Measurements from ENCODE around the gene TNPO1.
A peak's percentile ranks its signal among the peaks of the same experiment; 100 is the strongest.
"Not testable (repeated sequence)": the region's sequence is repeated elsewhere in the genome, so short reads cannot be mapped to it uniquely, and the experiment has no call there.

TNPO1 gene

DNA sequence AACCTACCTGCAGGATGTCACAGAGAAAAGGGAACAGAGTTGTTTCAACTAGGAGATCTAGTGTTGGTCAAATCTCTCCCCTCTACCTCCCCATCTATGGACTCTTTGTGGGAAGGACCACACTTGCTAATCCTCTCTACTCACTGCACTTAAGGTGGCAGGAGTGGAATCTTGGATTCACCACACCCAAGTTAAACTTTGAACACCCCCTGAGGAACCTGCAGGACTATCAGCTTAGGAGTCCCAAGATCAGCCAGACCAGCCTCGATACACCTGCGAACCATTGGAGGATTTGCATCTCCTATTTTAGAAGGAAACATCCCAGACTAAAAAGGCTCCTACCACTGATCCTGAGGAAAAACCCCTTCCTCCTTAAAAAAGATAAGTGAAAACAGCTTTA, 116.2 kb downstream of the TNPO1 start:
- H3K36me3 ChIP-seq (ENCODE audit: control insufficient read depth, insufficient read depth, low read length), result not testable (repeated sequence)

GRCh38 chr5:72934953-72935725, 118.7 kb downstream of the TNPO1 start:
- not testable (repeated sequence) for H3K36me3 ChIP-seq (ENCODE audit: control insufficient read depth, insufficient read depth, low read length); H3K4me3 ChIP-seq (ENCODE audit: low read depth, low read length); H3K9ac ChIP-seq (ENCODE audit: low read depth, low read length); H3K27me3 ChIP-seq (ENCODE audit: control insufficient read depth, insufficient read depth, low read length); H3K4me1 ChIP-seq (ENCODE audit: control insufficient read depth, insufficient read depth, low read length); H3K9me3 ChIP-seq (ENCODE audit: control insufficient read depth, insufficient read depth, low read length); H3K27ac ChIP-seq (ENCODE audit: low read depth, low read length)

More for the DNA sequence above, 116.2 kb downstream of the TNPO1 start:
- not testable (repeated sequence) for H3K4me3 ChIP-seq (ENCODE audit: low read depth, low read length); H3K4me1 ChIP-seq (ENCODE audit: control insufficient read depth, insufficient read depth, low read length); H3K9ac ChIP-seq (ENCODE audit: low read depth, low read length); H3K27me3 ChIP-seq (ENCODE audit: control insufficient read depth, insufficient read depth, low read length); H3K27ac ChIP-seq (ENCODE audit: low read depth, low read length); H3K9me3 ChIP-seq (ENCODE audit: control insufficient read depth, insufficient read depth, low read length)

- no peak overlapping the region for H3K9ac ChIP-seq (ENCODE audit: low read depth, low read length)
- no peaks in the 10 kb centered on the region for H3K4me1 ChIP-seq (ENCODE audit: control insufficient read depth, insufficient read depth, low read length)
- H3K27me3 ChIP-seq (ENCODE audit: control insufficient read depth, insufficient read depth, low read length), result no peaks in the 10 kb centered on the region
- H3K36me3 ChIP-seq (ENCODE audit: control insufficient read depth, insufficient read depth, low read length), result no peaks in the 10 kb centered on the region
- H3K9me3 ChIP-seq (ENCODE audit: control insufficient read depth, insufficient read depth, low read length), result no peaks in the 10 kb centered on the region; the same call in 1 of the 2 replicates
- no peak overlapping the region for H3K27ac ChIP-seq (ENCODE audit: low read depth, low read length)
- no peak overlapping the region for H3K4me3 ChIP-seq (ENCODE audit: low read depth, low read length)
These were observed 120.4 kb downstream of the TNPO1 start for GRCh38 chr5:72936893-72937292.

DNA sequence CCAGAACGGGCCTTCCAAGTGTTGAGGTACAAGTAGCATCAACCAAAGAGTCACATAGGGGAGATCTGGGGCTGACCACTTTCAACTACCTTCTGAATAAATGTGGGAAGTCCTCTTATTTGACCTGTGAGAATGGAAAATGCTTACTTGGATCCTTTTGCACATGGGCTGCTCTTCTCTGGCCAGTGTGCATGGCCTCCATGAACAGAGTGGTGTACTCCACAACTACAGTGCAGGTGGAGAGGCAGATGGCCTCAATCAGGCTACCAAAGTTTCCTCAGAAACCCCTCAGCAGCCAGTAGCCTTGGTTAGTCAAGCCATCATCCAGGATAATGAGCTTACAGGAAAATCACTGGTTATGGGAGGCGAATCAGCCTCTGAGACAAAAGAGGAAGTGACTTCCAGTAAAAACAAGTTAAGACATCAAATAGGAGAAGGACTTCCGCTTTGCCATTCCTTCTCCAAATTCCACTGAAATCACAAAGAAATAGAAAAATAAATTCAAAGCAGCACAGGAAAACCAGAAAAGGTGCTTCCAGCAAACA, 121.1 kb downstream of the TNPO1 start:
- H3K27ac ChIP-seq (ENCODE audit: low read depth, low read length), result no peak overlapping the region

DNA sequence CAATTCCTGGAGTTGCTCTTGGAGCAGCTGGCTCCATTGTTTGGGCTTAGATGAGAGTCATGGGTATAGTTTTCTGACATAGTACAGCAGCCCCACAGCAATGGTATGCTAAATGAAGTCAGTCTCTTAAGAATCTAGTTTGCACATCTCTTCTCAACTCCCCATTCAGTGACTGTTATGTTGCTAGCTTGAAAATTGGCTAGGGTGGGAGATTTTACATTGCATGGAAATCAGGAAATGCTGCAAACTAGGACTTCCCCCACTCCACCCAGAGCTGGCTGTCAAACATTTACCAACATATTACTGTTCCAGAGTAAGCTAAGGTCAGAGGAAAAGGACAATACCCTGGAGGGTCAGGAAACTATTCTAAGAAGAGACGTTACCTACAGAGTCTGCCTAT, 121.7 kb downstream of the TNPO1 start:
- H3K4me1 ChIP-seq (ENCODE audit: control insufficient read depth, insufficient read depth, low read length), result no peaks in the 10 kb centered on the region
- H3K36me3 ChIP-seq (ENCODE audit: control insufficient read depth, insufficient read depth, low read length), result no peaks in the 10 kb centered on the region
- H3K9ac ChIP-seq (ENCODE audit: low read depth, low read length), result no peak overlapping the region
- no peak overlapping the region for H3K4me3 ChIP-seq (ENCODE audit: low read depth, low read length)
- no peaks in the 10 kb centered on the region for H3K27me3 ChIP-seq (ENCODE audit: control insufficient read depth, insufficient read depth, low read length)
- H3K27ac ChIP-seq (ENCODE audit: low read depth, low read length), result no peak overlapping the region
- H3K9me3 ChIP-seq (ENCODE audit: control insufficient read depth, insufficient read depth, low read length), result no peaks in the 10 kb centered on the region; the same call in 1 of the 2 replicates

More for the DNA sequence above, 121.1 kb downstream of the TNPO1 start:
- Histone ChIP-seq H3K9me3 (ENCODE audit: control insufficient read depth, insufficient read depth, low read length) (no peaks in the 10 kb centered on the region; the same call in 1 of the 2 replicates), H3K4me3 (ENCODE audit: low read depth, low read length) (no peak overlapping the region), H3K4me1 (ENCODE audit: control insufficient read depth, insufficient read depth, low read length) (no peaks in the 10 kb centered on the region), H3K27me3 (ENCODE audit: control insufficient read depth, insufficient read depth, low read length) (no peaks in the 10 kb centered on the region), H3K36me3 (ENCODE audit: control insufficient read depth, insufficient read depth, low read length) (no peaks in the 10 kb centered on the region), H3K9ac (ENCODE audit: low read depth, low read length) (no peak overlapping the region)

DNA sequence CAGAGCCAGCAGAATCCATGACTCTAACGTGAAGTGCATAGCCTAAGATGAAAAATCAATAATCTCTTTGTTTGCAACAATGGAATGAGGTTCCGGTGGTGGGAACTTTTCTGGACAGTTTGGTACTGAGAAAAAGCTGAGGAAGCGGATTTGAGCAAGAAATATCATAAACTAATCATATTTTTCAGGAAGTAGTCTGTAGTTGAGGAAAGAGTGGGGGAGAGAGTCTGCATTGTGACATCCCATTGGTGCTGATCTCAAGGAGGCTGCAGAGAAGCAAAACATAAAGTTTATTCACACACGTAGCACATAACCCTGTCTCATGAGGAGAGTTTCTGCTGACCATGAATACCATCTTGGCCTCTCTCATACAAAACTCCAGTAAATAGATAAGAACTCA, 123.6 kb downstream of the TNPO1 start:
- Histone ChIP-seq H3K27ac (ENCODE audit: low read depth, low read length) (no peak overlapping the region), H3K9ac (ENCODE audit: low read depth, low read length) (no peak overlapping the region), H3K9me3 (ENCODE audit: control insufficient read depth, insufficient read depth, low read length) (no peaks in the 10 kb centered on the region; the same call in 1 of the 2 replicates), H3K4me1 (ENCODE audit: control insufficient read depth, insufficient read depth, low read length) (no peaks in the 10 kb centered on the region), H3K36me3 (ENCODE audit: control insufficient read depth, insufficient read depth, low read length) (no peaks in the 10 kb centered on the region), H3K27me3 (ENCODE audit: control insufficient read depth, insufficient read depth, low read length) (no peaks in the 10 kb centered on the region), H3K4me3 (ENCODE audit: low read depth, low read length) (no peak overlapping the region)

DNA sequence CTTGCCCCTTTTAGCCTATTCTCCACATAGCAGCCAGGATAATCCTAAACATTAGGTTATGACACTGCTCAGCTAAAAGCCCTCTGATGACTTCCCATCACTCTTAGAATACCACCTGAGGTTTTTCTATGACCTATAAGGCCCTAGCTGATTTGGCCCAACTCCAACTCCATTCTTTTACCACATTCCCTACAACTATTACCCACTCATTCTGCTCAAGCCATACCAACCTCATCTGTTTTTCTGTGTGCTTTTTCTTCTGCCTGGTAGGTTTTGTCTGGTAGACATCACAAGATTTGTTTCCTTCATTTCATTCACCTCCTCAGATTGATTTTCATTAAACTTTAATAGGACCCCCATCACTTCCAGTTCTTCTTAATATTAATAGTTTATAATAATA, 126.8 kb downstream of the TNPO1 start:
- H3K36me3 ChIP-seq (ENCODE audit: control insufficient read depth, insufficient read depth, low read length), result no peaks in the 10 kb centered on the region
- no peaks in the 10 kb centered on the region for H3K4me1 ChIP-seq (ENCODE audit: control insufficient read depth, insufficient read depth, low read length)
- no peaks in the 10 kb centered on the region for H3K27me3 ChIP-seq (ENCODE audit: control insufficient read depth, insufficient read depth, low read length)
- no peaks in the 10 kb centered on the region for H3K9me3 ChIP-seq (ENCODE audit: control insufficient read depth, insufficient read depth, low read length)
- H3K27ac ChIP-seq (ENCODE audit: low read depth, low read length), result no peak overlapping the region
- H3K4me3 ChIP-seq (ENCODE audit: low read depth, low read length), result no peak overlapping the region
- no peak overlapping the region for H3K9ac ChIP-seq (ENCODE audit: low read depth, low read length)

- H3K4me3 ChIP-seq (ENCODE audit: low read depth, low read length), result no peak overlapping the region
- no peaks in the 10 kb centered on the region for H3K36me3 ChIP-seq (ENCODE audit: control insufficient read depth, insufficient read depth, low read length)
- no peaks in the 10 kb centered on the region for H3K4me1 ChIP-seq (ENCODE audit: control insufficient read depth, insufficient read depth, low read length)
- H3K27me3 ChIP-seq (ENCODE audit: control insufficient read depth, insufficient read depth, low read length), result no peaks in the 10 kb centered on the region
- no peaks in the 10 kb centered on the region for H3K9me3 ChIP-seq (ENCODE audit: control insufficient read depth, insufficient read depth, low read length)
- H3K9ac ChIP-seq (ENCODE audit: low read depth, low read length), result no peak overlapping the region
- no peak overlapping the region for H3K27ac ChIP-seq (ENCODE audit: low read depth, low read length)
These were observed 131.0 kb downstream of the TNPO1 start for GRCh38 chr5:72947498-72947897.

DNA sequence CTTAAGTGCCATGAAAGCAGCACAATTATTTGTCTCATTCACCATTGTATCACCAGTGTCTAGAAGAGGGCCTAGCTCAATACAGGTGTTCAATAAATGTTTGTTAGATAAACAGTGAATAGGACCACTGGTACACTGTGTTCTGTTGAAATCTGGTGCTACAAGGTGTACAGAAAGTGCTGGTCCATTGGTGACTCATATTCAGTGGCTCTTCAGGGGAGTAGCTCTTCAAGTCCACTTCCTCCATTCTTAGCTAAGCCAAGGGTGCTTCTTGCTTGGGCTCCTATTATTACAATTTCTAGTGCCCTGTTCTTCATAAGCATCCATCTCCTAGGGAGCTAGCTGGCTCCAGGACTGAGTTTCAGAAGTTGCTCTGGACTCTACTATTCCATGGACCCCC, 133.0 kb downstream of the TNPO1 start:
- Histone ChIP-seq H3K27ac (ENCODE audit: low read depth, low read length) (no peak overlapping the region), H3K27me3 (ENCODE audit: control insufficient read depth, insufficient read depth, low read length) (no peaks in the 10 kb centered on the region), H3K4me3 (ENCODE audit: low read depth, low read length) (no peak overlapping the region)

GRCh38 chr5:72951671-72952468, 135.4 kb downstream of the TNPO1 start:
- Histone ChIP-seq H3K4me1 (ENCODE audit: control insufficient read depth, insufficient read depth, low read length) (peaks cover 21% of the 10 kb centered on the region), H3K27me3 (ENCODE audit: control insufficient read depth, insufficient read depth, low read length) (peaks cover 4% of the 10 kb centered on the region; the same call in 1 of the 2 replicates), H3K4me3 (ENCODE audit: low read depth, low read length) (no peak overlapping the region), H3K36me3 (ENCODE audit: control insufficient read depth, insufficient read depth, low read length) (no peaks in the 10 kb centered on the region), H3K27ac (ENCODE audit: low read depth, low read length) (no peak overlapping the region), H3K9me3 (ENCODE audit: control insufficient read depth, insufficient read depth, low read length) (no peaks in the 10 kb centered on the region), H3K9ac (ENCODE audit: low read depth, low read length) (no peak overlapping the region)

More for the DNA sequence above, 133.0 kb downstream of the TNPO1 start:
- Histone ChIP-seq H3K36me3 (ENCODE audit: control insufficient read depth, insufficient read depth, low read length) (no peaks in the 10 kb centered on the region), H3K9ac (ENCODE audit: low read depth, low read length) (no peak overlapping the region), H3K4me1 (ENCODE audit: control insufficient read depth, insufficient read depth, low read length) (peaks cover 10% of the 10 kb centered on the region), H3K9me3 (ENCODE audit: control insufficient read depth, insufficient read depth, low read length) (no peaks in the 10 kb centered on the region)

- H3K9me3 ChIP-seq (ENCODE audit: control insufficient read depth, insufficient read depth, low read length), result no peaks in the 10 kb centered on the region
- peaks cover 4% of the 10 kb centered on the region; the same call in 1 of the 2 replicates for H3K27me3 ChIP-seq (ENCODE audit: control insufficient read depth, insufficient read depth, low read length)
- H3K9ac ChIP-seq (ENCODE audit: low read depth, low read length), result no peak overlapping the region
- no peak overlapping the region for H3K27ac ChIP-seq (ENCODE audit: low read depth, low read length)
- peaks cover 25% of the 10 kb centered on the region for H3K4me1 ChIP-seq (ENCODE audit: control insufficient read depth, insufficient read depth, low read length)
- H3K4me3 ChIP-seq (ENCODE audit: low read depth, low read length), result peak overlapping the region; percentile 94
- H3K36me3 ChIP-seq (ENCODE audit: control insufficient read depth, insufficient read depth, low read length), result no peaks in the 10 kb centered on the region
These were observed 137.9 kb downstream of the TNPO1 start for GRCh38 chr5:72954389-72954788.

All from HUES48 (cell line).